HEK293 (cell line): ENCODE measurements around the gene LAT.

Experiments used
- CTCF ChIA-PET: fragments of 350-600 bp; formaldehyde crosslinking; extraction: SDS; loops from one replicate; lab custom pipeline; 2021; ENCODE audit warnings: antibody characterized with exemption; lab: Yijun Ruan, JAX
- POLR2A ChIA-PET: fragments of 300-600 bp; formaldehyde crosslinking; extraction: SDS; loops from one replicate; lab custom pipeline; 2020; ENCODE audit warnings: antibody characterized with exemption, inconsistent platforms; lab: Yijun Ruan, JAX
- H3K27ac ChIP-seq: fragments of 200-500 bp; sonication (Bioruptor generic); 2 replicates; pipeline ENCODE4 v1.5.1; 2014; ENCODE audit warnings: low read depth, low read length, control low read depth, inconsistent platforms; ENCODE audit errors: extremely low read depth
- H3K36me3 ChIP-seq, 2 experiments: fragments of 200-500 bp in 1 of 2; sonication (Bioruptor generic) in 1 of 2; 1 replicate in 1 of 2; 2 replicates in 1 of 2; pipeline ENCODE4 v1.5.1; 2014 to 2017; ENCODE audit warnings: inconsistent platforms in 2 of 2, low read length in 2 of 2; ENCODE audit not compliant: control insufficient read depth in 2 of 2, insufficient read depth in 1 of 2
- H3K4me1 ChIP-seq: fragments of 200-500 bp; sonication (Bioruptor generic); 2 replicates; pipeline ENCODE4 v1.5.1; 2014; ENCODE audit warnings: mild to moderate bottlenecking, low read length, inconsistent platforms; ENCODE audit not compliant: control insufficient read depth, insufficient read depth
- H3K4me3 ChIP-seq: 2 replicates; pipeline ENCODE4 v1.5.1; 2011; ENCODE audit warnings: low read depth, mild to moderate bottlenecking, control low read depth, low read length, moderate library complexity
- H3K9me3 ChIP-seq: fragments of 200-500 bp; sonication (Bioruptor generic); 2 replicates; pipeline ENCODE4 v1.5.1; 2014; ENCODE audit warnings: low read depth, low read length, inconsistent platforms; ENCODE audit not compliant: control insufficient read depth, insufficient read depth
- BCL11B ChIP-seq: fragments of 450-650 bp; formaldehyde crosslinking; IDR thresholded peaks from 2 replicates; pipeline ENCODE4 v1.5.1; 2016; ENCODE audit warnings: low read depth, missing biosample characterization, missing genetic modification characterization
- FEZF1 ChIP-seq: fragments of 450-650 bp; formaldehyde crosslinking; IDR thresholded peaks from 2 replicates; pipeline ENCODE4 v1.5.1; 2016; ENCODE audit warnings: missing biosample characterization, missing genetic modification characterization
- OSR2 ChIP-seq: fragments of 450-650 bp; formaldehyde crosslinking; IDR thresholded peaks from 2 replicates; pipeline ENCODE4 v1.5.1; 2016; ENCODE audit warnings: missing biosample characterization, missing genetic modification characterization
- TCF7L2 ChIP-seq: IDR thresholded peaks from 2 replicates; pipeline ENCODE4 v1.6.1; 2011; ENCODE audit warnings: low read depth, mild to moderate bottlenecking, inconsistent platforms, low read length, moderate library complexity, borderline replicate concordance
- WT1 ChIP-seq: fragments of 450-650 bp; formaldehyde crosslinking; IDR thresholded peaks from 2 replicates; pipeline ENCODE4 v1.5.1; 2016; ENCODE audit warnings: missing biosample characterization, missing genetic modification characterization
- ZBTB8A ChIP-seq: fragments of 450-650 bp; formaldehyde crosslinking; IDR thresholded peaks from 2 replicates; pipeline ENCODE4 v1.5.1; 2016; ENCODE audit warnings: missing biosample characterization, missing genetic modification characterization
- ZFP69B ChIP-seq: fragments of 450-650 bp; formaldehyde crosslinking; IDR thresholded peaks from 2 replicates; pipeline ENCODE4 v1.5.1; 2016; ENCODE audit warnings: missing biosample characterization, missing genetic modification characterization
- ZIC2 ChIP-seq: fragments of 450-650 bp; formaldehyde crosslinking; IDR thresholded peaks from 2 replicates; pipeline ENCODE4 v1.5.1; 2016; ENCODE audit warnings: missing biosample characterization, missing genetic modification characterization
- ZNF16 ChIP-seq: fragments of 450-650 bp; formaldehyde crosslinking; IDR thresholded peaks from 2 replicates; pipeline ENCODE4 v1.5.1; 2016; ENCODE audit warnings: low read depth, missing biosample characterization, missing genetic modification characterization
- ZNF324 ChIP-seq: fragments of 450-650 bp; formaldehyde crosslinking; IDR thresholded peaks from 2 replicates; pipeline ENCODE4 v1.5.1; 2016; ENCODE audit warnings: missing biosample characterization, missing genetic modification characterization
- ZNF341 ChIP-seq: fragments of 450-650 bp; formaldehyde crosslinking; IDR thresholded peaks from 2 replicates; pipeline ENCODE4; 2016; ENCODE audit warnings: low read depth, missing biosample characterization, missing genetic modification characterization
- ZNF366 ChIP-seq: fragments of 450-650 bp; formaldehyde crosslinking; conservative IDR thresholded peaks from 2 replicates; pipeline ENCODE4 v1.5.1; 2016; ENCODE audit warnings: missing biosample characterization, missing genetic modification characterization
- ZNF394 ChIP-seq: fragments of 450-650 bp; formaldehyde crosslinking; IDR thresholded peaks from 2 replicates; pipeline ENCODE4 v1.5.1; 2016; ENCODE audit warnings: missing biosample characterization, missing genetic modification characterization, mild to moderate bottlenecking, moderate library complexity, borderline replicate concordance
- ZNF530 ChIP-seq: fragments of 450-650 bp; formaldehyde crosslinking; IDR thresholded peaks from 2 replicates; pipeline ENCODE4 v1.5.1; 2016; ENCODE audit warnings: low read depth, missing biosample characterization, missing genetic modification characterization
- ZNF544 ChIP-seq: fragments of 450-650 bp; formaldehyde crosslinking; IDR thresholded peaks from 2 replicates; pipeline ENCODE4 v1.5.0; 2017; ENCODE audit warnings: missing biosample characterization, missing genetic modification characterization
- ZNF596 ChIP-seq: fragments of 450-650 bp; IDR thresholded peaks from 2 replicates; pipeline ENCODE4 v1.5.0; 2018; ENCODE audit warnings: missing biosample characterization, mild to moderate bottlenecking, missing genetic modification characterization, moderate library complexity
- ZNF623 ChIP-seq: fragments of 450-650 bp; formaldehyde crosslinking; IDR thresholded peaks from 2 replicates; pipeline ENCODE4 v1.5.1; 2016; ENCODE audit warnings: missing biosample characterization, missing genetic modification characterization
- ZNF707 ChIP-seq: fragments of 450-650 bp; formaldehyde crosslinking; IDR thresholded peaks from 2 replicates; pipeline ENCODE4 v1.5.1; 2016; ENCODE audit warnings: missing biosample characterization, missing genetic modification characterization
- ZNF768 ChIP-seq: fragments of 450-650 bp; formaldehyde crosslinking; IDR thresholded peaks from 2 replicates; pipeline ENCODE4 v1.5.1; 2018; ENCODE audit warnings: missing biosample characterization, mild to moderate bottlenecking, missing genetic modification characterization
- ZNF843 ChIP-seq: fragments of 450-650 bp; formaldehyde crosslinking; IDR thresholded peaks from 2 replicates; pipeline ENCODE4 v1.5.1; 2016; ENCODE audit warnings: missing biosample characterization, missing genetic modification characterization
- TF ChIP-seq, protein P1 (sequence below): fragments of 450-650 bp; formaldehyde crosslinking; IDR thresholded peaks from 2 replicates; pipeline ENCODE4 v1.5.1; 2016; ENCODE audit warnings: missing biosample characterization, missing genetic modification characterization
- TF ChIP-seq, protein P2 (sequence below): fragments of 450-650 bp; formaldehyde crosslinking; IDR thresholded peaks from 2 replicates; pipeline ENCODE4 v1.5.1; 2016; ENCODE audit warnings: missing biosample characterization, missing genetic modification characterization
- TF ChIP-seq, protein P3 (sequence below): fragments of 450-650 bp; formaldehyde crosslinking; IDR thresholded peaks from 2 replicates; pipeline ENCODE4 v1.5.1; 2016; ENCODE audit warnings: missing biosample characterization, missing genetic modification characterization
- TF ChIP-seq, protein P4 (sequence below): fragments of 450-650 bp; formaldehyde crosslinking; IDR thresholded peaks from 2 replicates; pipeline ENCODE4 v1.5.1; 2017; ENCODE audit warnings: missing biosample characterization, missing genetic modification characterization
- TF ChIP-seq, protein P5 (sequence below): fragments of 450-650 bp; formaldehyde crosslinking; IDR thresholded peaks from 2 replicates; pipeline ENCODE4 v1.5.1; 2016; ENCODE audit warnings: missing biosample characterization, missing genetic modification characterization
- TF ChIP-seq, protein P6 (sequence below): fragments of 450-650 bp; formaldehyde crosslinking; optimal IDR thresholded peaks from 2 replicates; pipeline ENCODE3; 2016; ENCODE audit warnings: missing biosample characterization, mild to moderate bottlenecking, missing genetic modification characterization

The LAT gene

DNA sequence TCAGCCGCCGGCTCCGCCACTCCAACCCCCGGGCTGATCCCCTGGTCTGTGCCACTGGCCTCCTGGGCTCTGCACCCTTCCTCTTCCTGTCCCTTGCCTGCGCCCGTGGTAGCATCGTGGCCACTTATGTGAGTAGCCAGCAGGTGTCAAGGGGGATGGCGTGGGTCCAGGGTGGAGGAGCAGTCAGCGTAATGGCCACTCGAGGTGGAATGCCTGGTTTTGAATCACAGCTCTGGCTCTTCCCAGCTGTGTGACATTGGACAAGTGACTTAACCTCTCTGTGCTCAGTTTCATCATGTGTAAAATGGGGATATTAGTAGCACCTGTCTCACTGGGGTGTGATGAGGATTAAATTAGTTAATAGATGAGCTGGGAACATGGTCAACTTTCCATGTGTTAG is 2.4 kb upstream of the LAT start:
- H3K36me3 ChIP-seq, result peaks cover 0 to 72% of the 10 kb centered on the region in 2 experiments; a peak in 2 of 3 replicates
- no peaks in the 10 kb centered on the region for H3K4me1 ChIP-seq
- no peak overlapping the region for H3K4me3 ChIP-seq
- ChIA-PET POLR2A (no interaction called here), CTCF (interaction anchor here (0.6 to 1.2 kb wide), 3 partner anchors 11 to 34 kb away, joined by 4 read pairs; no protein-coding TSS in a partner anchor)
- TF ChIP-seq, protein P1, sequence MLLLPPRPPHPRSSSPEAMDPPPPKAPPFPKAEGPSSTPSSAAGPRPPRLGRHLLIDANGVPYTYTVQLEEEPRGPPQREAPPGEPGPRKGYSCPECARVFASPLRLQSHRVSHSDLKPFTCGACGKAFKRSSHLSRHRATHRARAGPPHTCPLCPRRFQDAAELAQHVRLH, result peak; percentile 67
- TF ChIP-seq, protein P2, sequence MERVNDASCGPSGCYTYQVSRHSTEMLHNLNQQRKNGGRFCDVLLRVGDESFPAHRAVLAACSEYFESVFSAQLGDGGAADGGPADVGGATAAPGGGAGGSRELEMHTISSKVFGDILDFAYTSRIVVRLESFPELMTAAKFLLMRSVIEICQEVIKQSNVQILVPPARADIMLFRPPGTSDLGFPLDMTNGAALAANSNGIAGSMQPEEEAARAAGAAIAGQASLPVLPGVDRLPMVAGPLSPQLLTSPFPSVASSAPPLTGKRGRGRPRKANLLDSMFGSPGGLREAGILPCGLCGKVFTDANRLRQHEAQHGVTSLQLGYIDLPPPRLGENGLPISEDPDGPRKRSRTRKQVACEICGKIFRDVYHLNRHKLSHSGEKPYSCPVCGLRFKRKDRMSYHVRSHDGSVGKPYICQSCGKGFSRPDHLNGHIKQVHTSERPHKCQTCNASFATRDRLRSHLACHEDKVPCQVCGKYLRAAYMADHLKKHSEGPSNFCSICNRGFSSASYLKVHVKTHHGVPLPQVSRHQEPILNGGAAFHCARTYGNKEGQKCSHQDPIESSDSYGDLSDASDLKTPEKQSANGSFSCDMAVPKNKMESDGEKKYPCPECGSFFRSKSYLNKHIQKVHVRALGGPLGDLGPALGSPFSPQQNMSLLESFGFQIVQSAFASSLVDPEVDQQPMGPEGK (tag by site-specific recombination), result no peak
- no peak for TF ChIP-seq FEZF1
- peak; percentile 91; the same call in 1 of the 2 replicates for TF ChIP-seq ZNF768 (tag by site-specific recombination)
- H3K27ac ChIP-seq, result no peak overlapping the region
- H3K9me3 ChIP-seq, result no peaks in the 10 kb centered on the region

DNA sequence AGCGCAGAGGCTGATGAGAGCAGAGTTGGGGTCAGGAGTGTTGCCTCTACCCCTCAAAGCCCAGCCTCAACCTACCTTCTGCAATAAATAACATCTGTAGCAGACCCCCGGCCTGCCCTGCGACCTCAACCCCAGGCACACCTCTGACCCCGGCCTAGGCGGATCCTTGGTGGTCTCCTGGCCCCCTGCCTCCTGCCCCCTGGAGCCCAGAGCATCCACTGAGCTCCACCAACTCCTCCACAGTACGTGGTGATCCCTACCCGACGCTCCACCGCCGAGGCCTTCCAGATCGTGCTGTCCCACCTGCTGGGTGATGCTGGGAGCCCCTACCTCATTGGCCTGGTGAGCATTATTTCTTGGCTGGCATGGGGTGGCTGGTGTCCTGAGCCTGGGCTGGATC is 1.9 kb upstream of the LAT start:
- POLR2A ChIA-PET, result no interaction called here
- CTCF ChIA-PET, result interaction anchor here (0.6 to 1.2 kb wide), 2 partner anchors 12 to 17 kb away, joined by 4 read pairs; no protein-coding TSS in a partner anchor
- no peak overlapping the region for H3K27ac ChIP-seq
- H3K4me3 ChIP-seq, result no peak overlapping the region
- TF ChIP-seq ZNF324 (no peak), ZNF366 (tag by site-specific recombination) (no peak), ZNF530 (tag by site-specific recombination) (no peak), ZFP69B (no peak), ZNF596 (tag by site-specific recombination) (no peak), ZNF544 (tag by site-specific recombination) (no peak), OSR2 (tag by site-specific recombination) (no peak), ZNF341 (tag by site-specific recombination) (no peak), ZNF623 (tag by site-specific recombination) (no peak), ZNF843 (no peak)
- TF ChIP-seq, protein P3, sequence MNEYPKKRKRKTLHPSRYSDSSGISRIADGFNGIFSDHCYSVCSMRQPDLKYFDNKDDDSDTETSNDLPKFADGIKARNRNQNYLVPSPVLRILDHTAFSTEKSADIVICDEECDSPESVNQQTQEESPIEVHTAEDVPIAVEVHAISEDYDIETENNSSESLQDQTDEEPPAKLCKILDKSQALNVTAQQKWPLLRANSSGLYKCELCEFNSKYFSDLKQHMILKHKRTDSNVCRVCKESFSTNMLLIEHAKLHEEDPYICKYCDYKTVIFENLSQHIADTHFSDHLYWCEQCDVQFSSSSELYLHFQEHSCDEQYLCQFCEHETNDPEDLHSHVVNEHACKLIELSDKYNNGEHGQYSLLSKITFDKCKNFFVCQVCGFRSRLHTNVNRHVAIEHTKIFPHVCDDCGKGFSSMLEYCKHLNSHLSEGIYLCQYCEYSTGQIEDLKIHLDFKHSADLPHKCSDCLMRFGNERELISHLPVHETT (tag by site-specific recombination), result no peak
- TF ChIP-seq, protein P4, sequence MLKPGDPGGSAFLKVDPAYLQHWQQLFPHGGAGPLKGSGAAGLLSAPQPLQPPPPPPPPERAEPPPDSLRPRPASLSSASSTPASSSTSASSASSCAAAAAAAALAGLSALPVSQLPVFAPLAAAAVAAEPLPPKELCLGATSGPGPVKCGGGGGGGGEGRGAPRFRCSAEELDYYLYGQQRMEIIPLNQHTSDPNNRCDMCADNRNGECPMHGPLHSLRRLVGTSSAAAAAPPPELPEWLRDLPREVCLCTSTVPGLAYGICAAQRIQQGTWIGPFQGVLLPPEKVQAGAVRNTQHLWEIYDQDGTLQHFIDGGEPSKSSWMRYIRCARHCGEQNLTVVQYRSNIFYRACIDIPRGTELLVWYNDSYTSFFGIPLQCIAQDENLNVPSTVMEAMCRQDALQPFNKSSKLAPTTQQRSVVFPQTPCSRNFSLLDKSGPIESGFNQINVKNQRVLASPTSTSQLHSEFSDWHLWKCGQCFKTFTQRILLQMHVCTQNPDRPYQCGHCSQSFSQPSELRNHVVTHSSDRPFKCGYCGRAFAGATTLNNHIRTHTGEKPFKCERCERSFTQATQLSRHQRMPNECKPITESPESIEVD (tag by site-specific recombination), result no peak
- H3K4me1 ChIP-seq, result no peaks in the 10 kb centered on the region
- H3K9me3 ChIP-seq, result no peaks in the 10 kb centered on the region
- peaks cover 0 to 69% of the 10 kb centered on the region in 2 experiments; a peak in 2 of 3 replicates for H3K36me3 ChIP-seq

DNA sequence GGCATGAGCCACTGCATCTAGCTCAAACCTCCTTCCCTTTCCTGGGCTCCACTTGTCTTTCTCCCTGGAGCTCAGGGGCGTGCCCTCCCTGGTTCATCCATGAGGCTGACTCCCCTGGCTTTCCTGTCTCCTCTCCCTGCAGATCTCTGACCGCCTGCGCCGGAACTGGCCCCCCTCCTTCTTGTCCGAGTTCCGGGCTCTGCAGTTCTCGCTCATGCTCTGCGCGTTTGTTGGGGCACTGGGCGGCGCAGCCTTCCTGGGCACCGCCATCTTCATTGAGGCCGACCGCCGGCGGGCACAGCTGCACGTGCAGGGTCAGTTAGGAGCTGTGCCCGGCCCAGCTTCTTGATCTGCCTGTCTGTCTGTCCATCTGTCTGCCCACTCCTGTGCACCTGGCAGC is 1.2 kb upstream of the LAT start:
- CTCF ChIA-PET, result interaction anchor here (0.6 to 1.2 kb wide), 2 partner anchors 9 to 17 kb away, joined by 4 to 5 read pairs; partner anchors contain the start of gene SPNS1
- no peaks in the 10 kb centered on the region for H3K4me1 ChIP-seq
- no peak overlapping the region for H3K27ac ChIP-seq
- H3K36me3 ChIP-seq, result peaks cover 0 to 62% of the 10 kb centered on the region in 2 experiments; a peak in 2 of 3 replicates
- POLR2A ChIA-PET, result no interaction called here
- H3K9me3 ChIP-seq, result no peaks in the 10 kb centered on the region
- H3K4me3 ChIP-seq, result no peak overlapping the region
- TF ChIP-seq, protein P5, sequence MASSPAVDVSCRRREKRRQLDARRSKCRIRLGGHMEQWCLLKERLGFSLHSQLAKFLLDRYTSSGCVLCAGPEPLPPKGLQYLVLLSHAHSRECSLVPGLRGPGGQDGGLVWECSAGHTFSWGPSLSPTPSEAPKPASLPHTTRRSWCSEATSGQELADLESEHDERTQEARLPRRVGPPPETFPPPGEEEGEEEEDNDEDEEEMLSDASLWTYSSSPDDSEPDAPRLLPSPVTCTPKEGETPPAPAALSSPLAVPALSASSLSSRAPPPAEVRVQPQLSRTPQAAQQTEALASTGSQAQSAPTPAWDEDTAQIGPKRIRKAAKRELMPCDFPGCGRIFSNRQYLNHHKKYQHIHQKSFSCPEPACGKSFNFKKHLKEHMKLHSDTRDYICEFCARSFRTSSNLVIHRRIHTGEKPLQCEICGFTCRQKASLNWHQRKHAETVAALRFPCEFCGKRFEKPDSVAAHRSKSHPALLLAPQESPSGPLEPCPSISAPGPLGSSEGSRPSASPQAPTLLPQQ (tag by site-specific recombination), result no peak
- TF ChIP-seq ZNF707 (tag by site-specific recombination) (no peak), ZBTB8A (tag by site-specific recombination) (no peak), WT1 (no peak), ZNF16 (no peak), ZIC2 (no peak), ZNF394 (no peak), TCF7L2 (no peak), BCL11B (no peak)
- TF ChIP-seq, protein P6, sequence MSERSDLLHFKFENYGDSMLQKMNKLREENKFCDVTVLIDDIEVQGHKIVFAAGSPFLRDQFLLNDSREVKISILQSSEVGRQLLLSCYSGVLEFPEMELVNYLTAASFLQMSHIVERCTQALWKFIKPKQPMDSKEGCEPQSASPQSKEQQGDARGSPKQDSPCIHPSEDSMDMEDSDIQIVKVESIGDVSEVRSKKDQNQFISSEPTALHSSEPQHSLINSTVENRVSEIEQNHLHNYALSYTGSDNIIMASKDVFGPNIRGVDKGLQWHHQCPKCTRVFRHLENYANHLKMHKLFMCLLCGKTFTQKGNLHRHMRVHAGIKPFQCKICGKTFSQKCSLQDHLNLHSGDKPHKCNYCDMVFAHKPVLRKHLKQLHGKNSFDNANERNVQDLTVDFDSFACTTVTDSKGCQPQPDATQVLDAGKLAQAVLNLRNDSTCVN (tag by site-specific recombination), result no peak
